Ascending aorta (tissue), 2 donors: ENCODE results near the gene SORBS2. TPM values are rescaled to one million over a fixed set of nuclear protein-coding genes. Genes with fewer than 3 reads are reported as not detected.

Source experiments
- DNase-seq, 2 donors: peaks; one replicate each; pipeline ENCODE4 v3.0.0-alpha.2; 2019; ENCODE audit warnings: low spot score in 2 of 2
- H3K27ac ChIP-seq, 2 donors: fragments of 200-600 bp; sonication (generic); one replicate each; pipeline ENCODE4 v1.5.1; 2016 to 2017; ENCODE audit warnings: mild to moderate bottlenecking in 1 of 2
- H3K27me3 ChIP-seq: fragments of 200-600 bp; sonication (generic); one replicate; pipeline ENCODE4 v1.5.1; 2017
- H3K36me3 ChIP-seq, 2 donors: fragments of 200-600 bp; sonication (generic); one replicate each; pipeline ENCODE4 v1.5.1; 2016
- H3K4me1 ChIP-seq, 2 donors: fragments of 200-600 bp; sonication (generic); one replicate each; pipeline ENCODE4 v1.5.1; 2016 to 2017; ENCODE audit warnings: mild to moderate bottlenecking in 1 of 2
- H3K4me3 ChIP-seq, 2 donors: fragments of 200-600 bp; sonication (generic); one replicate each; pipeline ENCODE4 v1.5.1; 2016 to 2017; ENCODE audit warnings: mild to moderate bottlenecking in 1 of 2
- H3K9me3 ChIP-seq, 2 donors: fragments of 200-600 bp; sonication (generic); one replicate each; pipeline ENCODE4 v1.5.1; 2016
- intact Hi-C: fragments of 100-400 bp; cut with DNase I; formaldehyde crosslinking; loops from one replicate; pipeline ENCODE4 v1.15.1; 2023
- total RNA-seq: library from RNA; depleted of rRNA; stranded (reverse); fragments of >200 nt; gene quantifications from one replicate; pipeline ENCODE4 v1.1.0, GENCODE V29; 2016
- TF ChIP-seq, protein P1 (sequence below), 3 experiments: fragments of 200-600 bp in 2 of 3; fragments of 450-650 bp in 1 of 3; sonication (generic) in 2 of 3; IDR thresholded peaks; one replicate each; pipeline ENCODE4 v1.5.1; 2016 to 2019; ENCODE audit warnings: antibody characterized with exemption in 3 of 3, mild to moderate bottlenecking in 1 of 3, moderate library complexity in 1 of 3

SORBS2 gene
- total RNA-seq, 1 donor from 2014 or later = 246 TPM

GRCh38 chr4:185671066-185671465, 140.9 kb downstream of the SORBS2 start:
- H3K27ac ChIP-seq = peak overlapping the region; percentile 9 to 43
- H3K4me1 ChIP-seq = no peaks in the 10 kb centered on the region
- no peaks in the 10 kb centered on the region for H3K9me3 ChIP-seq
- no peaks in the 10 kb centered on the region for H3K27me3 ChIP-seq
- no peak for DNase-seq
- no peak overlapping the region for H3K4me3 ChIP-seq
- TF ChIP-seq, protein P1, sequence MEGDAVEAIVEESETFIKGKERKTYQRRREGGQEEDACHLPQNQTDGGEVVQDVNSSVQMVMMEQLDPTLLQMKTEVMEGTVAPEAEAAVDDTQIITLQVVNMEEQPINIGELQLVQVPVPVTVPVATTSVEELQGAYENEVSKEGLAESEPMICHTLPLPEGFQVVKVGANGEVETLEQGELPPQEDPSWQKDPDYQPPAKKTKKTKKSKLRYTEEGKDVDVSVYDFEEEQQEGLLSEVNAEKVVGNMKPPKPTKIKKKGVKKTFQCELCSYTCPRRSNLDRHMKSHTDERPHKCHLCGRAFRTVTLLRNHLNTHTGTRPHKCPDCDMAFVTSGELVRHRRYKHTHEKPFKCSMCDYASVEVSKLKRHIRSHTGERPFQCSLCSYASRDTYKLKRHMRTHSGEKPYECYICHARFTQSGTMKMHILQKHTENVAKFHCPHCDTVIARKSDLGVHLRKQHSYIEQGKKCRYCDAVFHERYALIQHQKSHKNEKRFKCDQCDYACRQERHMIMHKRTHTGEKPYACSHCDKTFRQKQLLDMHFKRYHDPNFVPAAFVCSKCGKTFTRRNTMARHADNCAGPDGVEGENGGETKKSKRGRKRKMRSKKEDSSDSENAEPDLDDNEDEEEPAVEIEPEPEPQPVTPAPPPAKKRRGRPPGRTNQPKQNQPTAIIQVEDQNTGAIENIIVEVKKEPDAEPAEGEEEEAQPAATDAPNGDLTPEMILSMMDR (IDR thresholded peaks at IDR 0.05) = no peak
- no peaks in the 10 kb centered on the region for H3K36me3 ChIP-seq
- intact Hi-C loops = no loop called here

GRCh38 chr4:185669288-185669687, 142.7 kb downstream of the SORBS2 start:
- Histone ChIP-seq H3K27ac (no peak overlapping the region), H3K4me3 (no peak overlapping the region), H3K4me1 (no peaks in the 10 kb centered on the region), H3K9me3 (no peaks in the 10 kb centered on the region), H3K27me3 (no peaks in the 10 kb centered on the region), H3K36me3 (peaks cover 4 to 11% of the 10 kb centered on the region in 2 donors)
- no peak for DNase-seq
- TF ChIP-seq, protein P1 (IDR thresholded peaks at IDR 0.05) = no peak
- intact Hi-C loops = no loop called here

DNA sequence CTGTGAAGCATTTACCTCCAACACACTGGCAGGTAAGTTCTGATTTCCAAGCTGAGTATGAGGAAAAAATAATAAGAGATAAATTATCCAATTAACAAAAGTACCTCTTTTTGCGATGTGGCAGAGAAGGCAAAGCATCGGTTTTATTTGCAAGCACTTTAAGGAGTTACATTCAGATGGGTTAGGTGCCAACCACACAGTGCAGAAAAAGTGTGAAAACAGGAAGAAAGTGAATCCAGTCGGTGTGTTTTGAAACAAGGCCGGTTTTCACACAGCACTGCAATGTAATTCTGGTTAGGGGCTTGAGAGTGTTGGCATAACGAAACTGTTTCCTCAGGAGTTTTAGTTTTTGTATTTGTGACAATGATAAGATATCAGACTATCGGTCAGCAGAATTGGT, 145.8 kb downstream of the SORBS2 start:
- Histone ChIP-seq H3K27me3 (no peaks in the 10 kb centered on the region), H3K27ac (no peak overlapping the region), H3K9me3 (no peaks in the 10 kb centered on the region), H3K4me1 (no peaks in the 10 kb centered on the region), H3K36me3 (peaks cover 14 to 22% of the 10 kb centered on the region in 2 donors), H3K4me3 (no peak overlapping the region)
- TF ChIP-seq, protein P1 (IDR thresholded peaks at IDR 0.05) = no peak
- intact Hi-C loops = no loop called here
- DNase-seq = no peak

GRCh38 chr4:185665655-185666054, 146.3 kb downstream of the SORBS2 start:
- H3K27me3 ChIP-seq = no peaks in the 10 kb centered on the region
- H3K4me1 ChIP-seq = no peaks in the 10 kb centered on the region
- H3K27ac ChIP-seq = no peak overlapping the region
- no peaks in the 10 kb centered on the region for H3K9me3 ChIP-seq
- no peak overlapping the region for H3K4me3 ChIP-seq
- intact Hi-C loops = no loop called here
- TF ChIP-seq, protein P1 (IDR thresholded peaks at IDR 0.05) = no peak
- H3K36me3 ChIP-seq = peaks cover 15 to 27% of the 10 kb centered on the region in 2 donors
- no peak for DNase-seq

DNA sequence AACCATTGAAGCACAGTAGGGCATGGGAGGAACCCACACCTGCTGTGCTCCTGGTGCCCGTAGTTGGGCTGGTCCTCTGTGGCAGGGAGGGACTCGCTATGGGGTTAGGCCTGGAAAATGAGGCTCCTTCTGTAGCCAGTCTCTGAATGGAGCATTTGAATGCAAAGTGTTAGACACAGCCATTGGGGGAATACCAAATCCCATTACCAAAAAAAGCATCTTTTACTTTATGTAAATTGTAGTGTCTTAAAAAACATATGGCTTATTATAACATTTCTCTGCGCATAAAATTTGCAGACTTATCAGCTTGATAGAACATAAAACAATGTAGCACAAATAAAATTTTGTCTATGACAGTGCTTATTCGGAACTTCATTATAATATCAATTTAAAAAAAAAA, 147.5 kb downstream of the SORBS2 start:
- intact Hi-C loops = no loop called here
- Histone ChIP-seq H3K27me3 (no peaks in the 10 kb centered on the region), H3K27ac (no peak overlapping the region), H3K4me1 (no peaks in the 10 kb centered on the region), H3K36me3 (peaks cover 15 to 27% of the 10 kb centered on the region in 2 donors), H3K9me3 (no peaks in the 10 kb centered on the region), H3K4me3 (no peak overlapping the region)
- TF ChIP-seq, protein P1 (IDR thresholded peaks at IDR 0.05) = no peak
- DNase-seq = no peak
